NCI-H226 (cell line): ENCODE measurements around the gene MAPRE3.

ENCODE experiments used
- DNase-seq: peaks from one replicate; pipeline ENCODE4 v3.0.0-alpha.2; 2015

MAPRE3 gene

GRCh38 chr2:26986576-26986975, 16.1 kb downstream of the MAPRE3 start:
- DNase-seq: peak; percentile 30

DNA sequence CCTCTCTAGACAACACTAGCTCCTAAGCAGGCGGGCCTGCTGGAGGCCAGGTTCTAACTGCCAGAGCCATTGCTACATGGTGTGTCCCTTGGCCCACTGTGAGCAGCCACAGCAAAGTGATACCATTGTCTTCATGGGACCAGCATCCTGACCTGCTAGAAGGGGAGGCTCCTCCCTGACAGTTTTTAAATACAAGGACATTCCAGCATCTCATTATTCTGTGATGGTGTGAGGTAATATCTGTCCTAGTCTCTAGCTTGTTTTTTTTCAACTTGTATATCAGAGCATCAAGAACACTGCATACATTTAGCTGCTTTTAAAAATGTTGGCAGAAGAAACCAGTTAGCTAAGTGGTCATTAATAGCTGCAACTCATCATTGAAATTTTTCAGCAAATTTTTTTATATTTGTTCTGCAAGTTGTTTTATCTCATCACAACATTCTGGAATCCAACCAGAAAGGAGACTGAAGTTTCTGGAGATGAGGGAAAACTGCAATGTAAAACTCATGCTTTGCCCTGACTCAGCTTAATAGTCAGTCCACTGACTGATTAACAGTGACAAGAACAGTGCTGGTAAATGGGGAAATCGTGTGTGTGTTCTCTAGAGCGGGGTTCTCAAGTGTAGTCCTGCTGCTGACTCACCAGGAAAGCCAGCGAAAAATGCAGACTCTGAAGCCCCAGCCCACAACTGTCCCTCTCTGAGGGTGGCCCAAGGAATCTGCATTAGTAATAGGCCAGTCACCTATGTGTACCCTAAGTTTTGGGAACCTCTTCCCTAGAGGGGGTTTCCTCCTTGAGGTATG, 17.8 kb downstream of the MAPRE3 start:
- DNase-seq: no peak

GRCh38 chr2:26989156-26989555, 18.7 kb downstream of the MAPRE3 start:
- no peak for DNase-seq

DNA sequence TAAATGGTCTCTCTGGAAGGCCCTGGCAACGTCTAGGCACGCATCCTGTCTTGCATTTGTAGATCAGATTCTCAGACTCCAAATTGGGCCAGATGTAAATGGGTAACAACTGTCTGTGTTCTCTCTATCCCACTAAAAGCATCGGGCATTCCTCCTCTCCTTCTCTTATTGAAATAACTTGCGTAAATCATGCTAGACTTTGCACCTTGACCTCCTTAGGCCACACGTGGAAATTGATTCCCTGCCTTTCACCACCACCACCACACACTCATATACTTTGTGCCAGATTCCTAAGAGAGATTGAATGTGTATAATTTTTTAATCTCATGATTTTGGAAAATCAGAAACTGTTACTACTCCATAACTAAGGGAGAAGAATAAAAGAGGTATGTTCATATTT, 21.3 kb downstream of the MAPRE3 start:
- DNase-seq: no peak

- no peak for DNase-seq
These were observed 23.3 kb downstream of the MAPRE3 start for GRCh38 chr2:26993768-26994167.

DNA sequence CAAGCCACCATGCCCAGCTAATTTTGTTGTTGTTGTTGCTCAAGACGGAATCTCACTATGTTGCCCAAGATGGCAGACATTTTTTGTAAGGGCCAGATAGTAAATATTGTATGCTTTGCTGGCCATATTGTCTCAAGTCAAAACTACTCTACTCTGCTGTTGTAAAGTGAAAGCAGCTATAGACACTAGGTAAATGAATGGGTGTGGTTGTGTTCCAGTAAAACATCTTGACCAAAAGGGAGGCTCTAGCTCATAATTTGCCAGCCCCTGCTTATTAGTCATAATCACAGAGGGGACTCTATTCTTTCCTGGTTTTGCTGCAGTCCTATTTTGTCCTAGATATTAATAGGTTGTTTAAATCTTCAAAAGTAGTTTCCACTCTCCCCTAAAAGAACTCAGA, 24.5 kb downstream of the MAPRE3 start:
- no peak for DNase-seq

DNA sequence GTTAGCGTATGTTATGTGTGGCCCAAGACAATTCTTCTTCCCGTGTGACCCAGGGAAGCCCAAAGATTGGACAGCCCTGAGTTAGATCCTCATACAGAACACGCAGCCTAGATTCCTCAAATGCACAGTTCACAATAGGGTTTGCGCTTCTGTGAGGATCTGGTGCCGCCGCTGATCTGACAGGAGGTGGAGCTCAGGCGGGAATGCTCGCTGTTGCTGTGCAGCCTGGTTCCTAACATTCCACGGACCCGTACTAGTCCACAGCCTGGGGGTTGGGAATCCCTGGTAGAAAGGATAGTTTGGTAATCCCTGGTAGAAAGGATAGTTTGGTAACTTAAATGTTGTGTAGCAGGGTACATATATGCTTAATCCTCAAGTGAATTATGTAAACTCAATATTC, 27.0 kb downstream of the MAPRE3 start:
- no peak for DNase-seq

DNA sequence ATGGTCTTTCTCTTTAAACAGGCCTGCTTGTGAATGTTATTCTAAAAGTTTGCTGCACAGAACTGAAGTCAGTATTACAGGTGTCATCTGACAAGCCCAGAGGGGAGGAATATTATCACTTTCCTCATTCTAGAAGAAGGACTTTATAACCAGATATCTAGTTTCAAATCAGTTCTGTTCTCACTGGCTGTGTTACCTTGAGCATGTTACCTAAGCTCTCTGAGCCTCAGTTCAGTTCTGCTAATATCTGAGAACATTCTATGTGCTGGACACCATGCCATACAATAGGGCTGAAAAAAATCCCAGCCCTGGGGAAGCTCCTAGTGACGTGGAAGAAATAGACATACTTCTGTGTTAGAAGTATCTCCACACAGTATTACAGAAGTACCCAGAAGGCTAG, 27.9 kb downstream of the MAPRE3 start:
- DNase-seq: no peak

DNA sequence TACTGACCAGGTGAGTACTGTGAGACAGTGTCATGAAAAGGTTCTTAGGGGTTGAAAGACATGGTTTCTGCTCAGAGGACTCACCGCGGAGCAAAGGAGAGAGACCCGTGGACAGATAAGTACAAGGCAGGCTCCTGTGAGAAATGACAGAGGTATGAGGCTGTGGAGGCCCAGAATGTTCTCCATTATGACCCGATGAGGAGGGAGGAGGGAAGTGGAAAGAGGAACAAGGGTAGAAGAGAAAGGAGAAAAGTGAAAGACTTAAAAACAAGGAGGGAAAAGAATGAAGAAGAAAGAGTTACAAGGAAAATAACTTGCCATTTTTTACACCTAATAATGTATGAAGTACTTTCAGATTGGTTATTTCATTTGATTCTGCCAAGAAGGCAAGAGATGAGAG, 29.8 kb downstream of the MAPRE3 start:
- no peak for DNase-seq

DNA sequence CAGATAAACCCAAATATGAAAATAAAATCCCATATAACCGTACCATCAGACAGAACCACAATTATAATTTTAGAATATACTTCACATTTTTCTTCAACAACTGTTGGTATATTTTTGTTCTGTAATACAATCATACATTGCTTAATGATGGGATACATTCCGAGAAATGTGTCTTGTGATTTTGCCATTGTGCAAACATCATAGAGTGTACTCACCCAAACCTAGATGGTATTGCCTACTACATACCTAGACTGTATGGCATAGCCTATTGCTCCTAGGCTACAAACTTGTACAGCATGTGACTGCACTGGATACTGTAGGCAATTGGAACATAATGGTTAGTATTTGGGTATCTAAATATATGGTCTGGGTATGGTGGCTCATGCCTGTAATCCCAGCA, 30.6 kb downstream of the MAPRE3 start:
- DNase-seq: no peak

DNA sequence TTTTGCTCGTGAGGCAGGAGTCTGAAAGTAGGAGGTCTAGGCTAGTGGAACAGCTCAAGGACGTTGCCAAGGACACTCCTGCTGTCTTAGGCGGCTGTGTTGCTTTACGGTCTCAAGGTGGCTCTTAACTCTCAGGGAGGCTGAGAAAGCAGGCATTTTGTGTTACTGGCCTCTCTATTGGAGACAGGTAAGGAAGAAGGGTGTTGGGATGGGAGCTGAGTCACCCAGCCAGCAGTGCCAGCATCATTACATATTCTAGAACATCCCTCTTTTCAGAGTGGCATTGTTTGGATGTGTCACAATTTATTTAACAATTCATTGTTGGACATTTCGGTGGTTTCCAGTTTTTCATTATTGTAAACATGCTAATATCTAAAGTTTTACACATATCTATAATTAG, 31.5 kb downstream of the MAPRE3 start:
- no peak for DNase-seq

DNA sequence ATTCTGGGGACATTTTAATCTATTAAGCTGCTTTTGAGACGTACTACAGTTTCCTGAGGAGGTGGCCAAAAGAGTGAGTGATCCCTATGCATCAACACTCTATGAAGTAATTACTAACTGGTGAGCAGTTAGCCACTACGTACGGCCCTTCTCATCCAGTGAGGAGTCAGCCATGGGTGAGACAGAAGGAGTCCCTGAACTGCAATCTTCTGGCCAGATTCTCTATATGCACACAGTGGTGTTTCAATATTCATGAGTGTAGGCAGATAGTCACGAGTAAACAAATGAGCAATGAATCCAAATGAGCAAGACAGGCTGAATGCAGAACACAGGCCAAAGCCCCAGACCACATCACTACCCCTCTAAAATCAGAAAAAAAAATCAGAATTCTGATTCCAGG, 32.6 kb downstream of the MAPRE3 start:
- DNase-seq: no peak

DNA sequence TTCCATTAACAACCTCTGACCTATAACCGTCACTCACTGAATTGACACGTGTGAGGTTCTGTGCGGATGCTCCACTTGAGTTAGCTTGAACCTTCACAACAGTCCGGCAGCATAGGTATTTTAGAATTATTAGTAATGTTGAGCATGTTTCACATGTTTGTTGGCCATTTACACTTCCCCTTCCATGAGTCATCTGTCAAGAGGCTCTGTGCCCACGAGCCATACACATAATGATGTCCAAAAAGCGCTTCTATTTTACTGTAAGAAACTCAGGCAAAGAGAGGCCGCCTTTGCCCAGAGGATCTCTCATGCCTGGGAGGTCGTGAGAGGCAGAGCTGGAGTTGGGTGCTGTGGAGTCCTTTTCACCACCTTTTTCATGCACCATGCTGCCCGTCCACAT, 33.4 kb downstream of the MAPRE3 start:
- peak; percentile 45 for DNase-seq

- no peak for DNase-seq
These were observed 36.4 kb downstream of the MAPRE3 start for GRCh38 chr2:27006602-27007415.

- DNase-seq: no peak
These were observed 37.3 kb downstream of the MAPRE3 start for GRCh38 chr2:27007416-27008374.

GRCh38 chr2:27008678-27009077, 38.2 kb downstream of the MAPRE3 start:
- DNase-seq: no peak

- DNase-seq: no peak
These were observed 38.6 kb downstream of the MAPRE3 start for GRCh38 chr2:27009083-27009482.

- no peak for DNase-seq
These were observed 39.3 kb downstream of the MAPRE3 start for GRCh38 chr2:27009716-27010115.

- DNase-seq: no peak
These were observed 39.7 kb downstream of the MAPRE3 start for GRCh38 chr2:27010139-27010538.

DNA sequence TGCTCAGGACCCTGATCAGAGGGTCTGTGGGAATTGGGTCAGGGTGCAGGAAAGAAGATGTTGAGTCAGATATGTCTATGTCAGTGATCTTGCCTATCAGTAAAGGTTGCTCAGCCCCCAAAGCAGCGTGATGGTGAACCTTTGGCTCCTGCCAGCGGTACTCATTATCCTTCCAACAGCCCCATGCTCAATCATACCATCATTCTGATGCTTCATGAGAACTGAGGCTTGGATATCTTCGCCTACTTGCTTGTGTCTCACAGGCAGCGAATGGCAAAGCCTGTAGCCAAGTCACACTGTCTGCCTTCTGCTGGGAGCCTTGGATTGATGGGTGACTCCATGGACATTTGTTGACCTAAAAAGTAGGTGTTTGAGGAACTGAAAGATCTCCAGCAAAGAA, 43.3 kb downstream of the MAPRE3 start:
- DNase-seq: no peak

DNA sequence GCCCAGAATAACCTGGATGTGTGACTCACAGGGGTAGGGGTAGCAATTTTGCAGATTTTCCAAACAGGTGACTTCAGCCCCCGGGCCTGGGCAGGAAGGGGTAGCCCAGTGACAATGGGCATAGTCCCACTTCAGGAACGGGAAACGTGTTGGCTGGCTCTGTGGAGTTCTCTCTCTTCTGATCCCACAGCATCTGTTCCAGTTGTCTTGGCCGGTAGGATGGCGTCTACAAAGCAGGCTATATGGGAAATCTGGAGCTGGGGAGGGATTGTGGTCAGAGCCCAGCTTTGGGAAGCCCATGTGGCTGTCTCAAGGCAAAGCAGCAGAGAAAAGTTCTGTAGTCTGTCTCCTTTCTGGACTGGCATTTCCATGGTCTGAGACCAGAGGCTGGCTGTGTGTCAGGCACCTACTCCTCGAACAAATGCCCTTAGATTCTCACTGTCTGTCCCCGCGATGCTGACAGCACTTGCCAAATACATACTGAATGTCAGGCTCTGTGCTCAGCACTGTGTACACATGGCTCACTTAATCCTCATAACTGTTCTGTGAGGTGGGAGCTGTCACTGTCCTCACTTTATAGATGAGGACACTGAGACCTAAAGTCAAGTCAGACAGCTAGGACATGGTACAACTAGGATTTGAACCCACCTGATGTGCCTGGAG, 44.5 kb downstream of the MAPRE3 start:
- no peak for DNase-seq

GRCh38 chr2:27016801-27017325, 46.4 kb downstream of the MAPRE3 start:
- DNase-seq: peak; percentile 31
